Measurements from ENCODE around the gene EXOC3L1. TPM values are rescaled to one million over a fixed set of nuclear protein-coding genes. Genes with fewer than 3 reads are reported as not detected.

The EXOC3L1 gene
- polyA plus RNA-seq, 4 donors, result 1.6 to 7.9 (median 6.0) TPM

DNA sequence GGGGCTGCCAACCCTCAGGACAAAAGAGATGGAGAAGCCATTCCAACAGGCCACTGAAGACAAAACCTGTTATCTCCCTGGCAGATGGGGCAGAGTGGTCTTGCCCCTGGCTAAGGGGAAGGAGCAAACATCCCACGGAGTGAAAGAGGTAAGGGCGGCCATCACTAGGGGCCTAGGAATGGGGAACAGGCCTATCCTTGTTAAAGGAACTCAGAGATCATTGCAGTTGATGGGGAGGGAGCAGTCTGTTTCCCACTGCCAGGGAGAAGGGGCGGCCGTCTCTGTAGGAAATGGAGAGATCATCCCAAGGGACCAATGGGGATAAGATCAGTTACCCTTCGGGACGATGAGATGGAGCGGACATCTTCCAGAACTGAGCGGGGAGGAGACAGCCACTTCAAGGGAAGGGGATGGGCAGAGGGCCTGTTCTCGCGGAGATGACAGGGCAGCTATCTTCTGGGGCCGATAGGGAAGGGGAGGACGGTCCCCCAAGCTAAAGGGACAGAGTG lies 36.4 kb upstream of the EXOC3L1 start:
- WGBS, 3 donors, result 11 to 32% (median 29%) methylated on average over 11 to 12 of the region's 12 CpGs
- DNase-seq, result no peak
- no peak for FAIRE-seq

DNA sequence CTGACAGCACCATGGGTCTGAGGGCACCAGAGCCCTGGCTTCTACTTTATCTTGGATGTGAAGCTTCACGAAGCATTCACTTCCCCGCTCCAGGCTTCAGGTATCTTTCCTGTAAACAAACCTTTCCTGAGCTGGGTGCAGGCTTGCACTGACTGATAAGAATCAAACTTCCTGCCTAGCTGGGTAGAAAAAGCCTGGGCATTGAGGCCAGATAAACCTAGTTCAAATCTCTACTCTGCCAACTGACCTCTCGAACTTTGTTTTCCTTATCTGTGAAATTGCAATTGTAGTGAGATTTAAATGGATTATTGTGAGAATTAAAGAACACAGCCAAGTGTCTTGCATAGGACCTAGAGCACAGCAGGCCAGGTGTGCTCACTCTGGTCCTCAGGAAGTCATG lies 34.1 kb upstream of the EXOC3L1 start:
- peaks cover 0 to 13% (median 6%) of the 10 kb centered on the region in 3 donors for H3K4me1 ChIP-seq (ENCODE audit: control insufficient read depth in 3 of 3, insufficient read depth in 2 of 3, low read depth in 1 of 3, low read length in 2 of 3)
- DNase-seq, result peak in 1 of 2 donors; percentile 68
- WGBS, 3 donors, result 9 to 32% (median 30%) methylated on average over 3 of the region's 3 CpGs
- peak overlapping the region in 1 of 3 donors; percentile 0 for H3K27ac ChIP-seq (ENCODE audit: low read depth in 1 of 3, low read length in 2 of 3)
- no peaks in the 10 kb centered on the region for H3K27me3 ChIP-seq (ENCODE audit: control insufficient read depth in 3 of 3, insufficient read depth in 3 of 3, low read length in 3 of 3)
- no peak overlapping the region for H3K4me3 ChIP-seq (ENCODE audit: low read depth in 1 of 3, low read length in 3 of 3)
- H3K36me3 ChIP-seq (ENCODE audit: control insufficient read depth in 3 of 3, insufficient read depth in 2 of 3, low read depth in 1 of 3, low read length in 3 of 3), result peaks cover 2 to 10% (median 6%) of the 10 kb centered on the region in 3 donors
- no peaks in the 10 kb centered on the region for H3K9me3 ChIP-seq (ENCODE audit: control insufficient read depth in 2 of 2, insufficient read depth in 1 of 2, low read depth in 1 of 2, low read length in 1 of 2)
- no peak for FAIRE-seq

More for the DNA sequence above, 36.4 kb upstream of the EXOC3L1 start:
- no peaks in the 10 kb centered on the region for H3K9me3 ChIP-seq (ENCODE audit: control insufficient read depth in 2 of 2, insufficient read depth in 1 of 2, low read depth in 1 of 2, low read length in 1 of 2)
- no peaks in the 10 kb centered on the region for H3K27me3 ChIP-seq (ENCODE audit: control insufficient read depth in 3 of 3, insufficient read depth in 3 of 3, low read length in 3 of 3)
- H3K4me3 ChIP-seq (ENCODE audit: low read depth in 1 of 3, low read length in 3 of 3), result peak overlapping the region; percentile 42 to 95 (median 80)
- H3K4me1 ChIP-seq (ENCODE audit: control insufficient read depth in 3 of 3, insufficient read depth in 2 of 3, low read depth in 1 of 3, low read length in 2 of 3), result peaks cover 0 to 13% (median 6%) of the 10 kb centered on the region in 3 donors
- H3K36me3 ChIP-seq (ENCODE audit: control insufficient read depth in 3 of 3, insufficient read depth in 2 of 3, low read depth in 1 of 3, low read length in 3 of 3), result peaks cover 3 to 34% (median 18%) of the 10 kb centered on the region in 3 donors
- H3K27ac ChIP-seq (ENCODE audit: low read depth in 1 of 3, low read length in 2 of 3), result peak overlapping the region in 2 of 3 donors; percentile 1 to 89

DNA sequence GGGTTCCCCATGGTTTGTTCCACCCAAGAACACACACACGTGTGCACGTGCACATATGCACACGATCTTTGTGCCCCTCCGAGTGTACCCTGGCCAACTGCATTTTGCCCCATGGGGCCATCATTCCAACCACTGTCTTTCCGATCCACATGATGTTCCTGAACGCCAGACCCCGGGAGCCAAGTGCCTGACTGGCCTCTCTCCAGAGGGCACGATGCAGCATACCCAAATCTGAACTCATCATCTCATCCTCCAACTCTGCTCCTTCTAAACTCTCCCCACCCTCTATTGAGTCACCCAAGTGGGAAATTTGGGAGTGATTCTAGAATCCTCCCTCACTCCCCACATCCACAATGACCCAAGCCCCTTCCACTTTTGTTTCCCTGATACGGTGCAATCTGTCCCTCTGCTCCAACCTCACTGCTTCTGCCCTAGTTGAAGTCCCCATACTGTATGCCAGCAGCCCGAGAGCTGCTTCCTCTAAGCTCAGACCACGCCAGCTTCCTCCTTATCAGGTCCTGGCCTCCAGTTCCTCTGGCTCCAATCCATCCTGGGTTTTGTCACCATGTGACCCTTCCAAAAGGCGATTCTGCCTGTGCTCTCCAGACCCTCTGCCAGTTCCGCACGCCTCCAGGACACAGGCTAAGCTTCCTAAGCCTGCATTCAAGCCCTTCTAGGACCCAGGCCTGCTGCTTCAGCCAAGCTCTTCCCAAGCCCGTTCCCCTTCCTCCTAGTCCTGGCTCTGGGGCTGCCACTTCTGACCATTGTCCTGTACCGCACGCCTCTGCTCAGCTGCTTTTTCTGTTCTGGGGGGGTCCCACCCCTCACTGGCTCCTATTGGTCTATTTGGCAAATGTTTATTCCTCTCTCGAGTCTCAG lies 26.9 kb upstream of the EXOC3L1 start:
- DNase-seq (no peak), FAIRE-seq (no peak)
- Histone ChIP-seq H3K9me3 (ENCODE audit: control insufficient read depth in 2 of 2, insufficient read depth in 1 of 2, low read depth in 1 of 2, low read length in 1 of 2) (no peaks in the 10 kb centered on the region), H3K36me3 (ENCODE audit: control insufficient read depth in 3 of 3, insufficient read depth in 2 of 3, low read depth in 1 of 3, low read length in 3 of 3) (peaks cover 0 to 15% (median 0%) of the 10 kb centered on the region in 3 donors), H3K27ac (ENCODE audit: low read depth in 1 of 3, low read length in 2 of 3) (no peak overlapping the region), H3K4me3 (ENCODE audit: low read depth in 1 of 3, low read length in 3 of 3) (no peak overlapping the region), H3K4me1 (ENCODE audit: control insufficient read depth in 3 of 3, insufficient read depth in 2 of 3, low read depth in 1 of 3, low read length in 2 of 3) (peaks cover 0 to 5% (median 0%) of the 10 kb centered on the region in 3 donors), H3K27me3 (ENCODE audit: control insufficient read depth in 3 of 3, insufficient read depth in 3 of 3, low read length in 3 of 3) (no peaks in the 10 kb centered on the region)
- 70 to 80% (median 80%) methylated on average over 18 of the region's 18 CpGs for WGBS, 3 donors

DNA sequence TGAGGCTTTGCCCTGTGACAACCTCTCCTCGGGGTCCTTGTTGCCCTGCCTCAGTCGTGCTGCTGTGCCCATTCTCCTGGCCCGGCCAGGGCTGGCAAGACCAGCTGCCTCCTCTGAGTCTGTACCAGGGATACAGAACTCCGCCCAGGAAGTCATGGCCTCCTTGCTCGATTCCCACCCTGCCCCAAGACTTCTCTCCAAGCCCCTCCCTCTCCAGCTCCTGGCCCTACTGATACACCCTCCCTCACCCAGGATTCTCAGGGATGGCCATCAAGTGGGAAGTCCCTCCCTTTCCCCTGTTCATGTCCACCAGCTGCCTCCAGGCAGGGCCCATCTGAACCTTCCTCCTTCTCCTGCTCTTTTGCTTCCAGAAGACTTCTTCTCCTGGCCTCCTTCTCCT lies 25.8 kb upstream of the EXOC3L1 start:
- Histone ChIP-seq H3K36me3 (ENCODE audit: control insufficient read depth in 3 of 3, insufficient read depth in 2 of 3, low read depth in 1 of 3, low read length in 3 of 3) (peaks cover 0 to 19% (median 0%) of the 10 kb centered on the region in 3 donors), H3K4me1 (ENCODE audit: control insufficient read depth in 3 of 3, insufficient read depth in 2 of 3, low read depth in 1 of 3, low read length in 2 of 3) (peaks cover 0 to 5% (median 0%) of the 10 kb centered on the region in 3 donors), H3K27me3 (ENCODE audit: control insufficient read depth in 3 of 3, insufficient read depth in 3 of 3, low read length in 3 of 3) (no peaks in the 10 kb centered on the region), H3K27ac (ENCODE audit: low read depth in 1 of 3, low read length in 2 of 3) (no peak overlapping the region), H3K4me3 (ENCODE audit: low read depth in 1 of 3, low read length in 3 of 3) (no peak overlapping the region), H3K9me3 (ENCODE audit: control insufficient read depth in 2 of 2, insufficient read depth in 1 of 2, low read depth in 1 of 2, low read length in 1 of 2) (no peaks in the 10 kb centered on the region)
- FAIRE-seq (no peak), DNase-seq (no peak)
- whole genome bisulfite sequencing, 3 donors, result 70 to 77% (median 74%) methylated on average over 5 of the region's 5 CpGs

DNA sequence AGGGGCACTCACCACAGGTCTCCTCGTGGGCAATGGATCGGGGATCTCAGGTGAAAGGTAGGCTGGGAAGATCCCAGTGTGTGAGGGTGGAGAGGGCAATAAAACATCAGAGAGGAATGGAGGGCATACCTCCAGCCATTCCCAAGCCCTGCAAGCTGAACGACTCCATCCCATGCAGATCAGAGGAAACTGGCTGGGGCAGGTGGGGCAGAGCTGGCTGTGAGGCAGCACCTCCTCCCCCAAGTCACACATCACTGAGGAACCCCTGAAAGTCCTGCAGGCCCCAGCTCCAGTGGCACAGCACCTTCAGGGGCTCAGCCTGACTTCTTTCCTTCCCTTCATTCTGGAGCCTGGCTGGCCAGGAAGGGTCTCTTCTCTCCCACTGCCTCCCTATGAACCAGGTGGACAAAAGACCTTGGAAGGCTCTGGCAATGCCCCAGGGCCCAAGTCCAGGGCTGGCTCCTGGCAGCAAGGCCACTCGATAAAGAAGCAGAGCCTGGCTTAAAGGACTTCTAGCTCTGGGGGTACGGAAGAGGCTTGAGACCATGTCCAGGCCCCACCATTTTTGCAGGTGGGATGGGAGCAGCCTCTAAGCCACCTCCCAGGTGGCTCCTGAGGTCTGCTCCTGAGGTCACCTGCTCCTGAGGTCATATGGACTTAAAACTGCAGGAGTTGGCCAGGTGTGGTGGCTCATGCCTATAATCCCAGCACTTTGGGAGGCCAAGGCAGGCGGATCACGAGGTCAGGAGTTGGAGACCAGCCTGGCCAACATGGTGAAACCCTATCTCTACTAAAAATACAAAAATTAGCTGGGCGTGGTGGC lies 23.5 kb upstream of the EXOC3L1 start:
- H3K4me3 ChIP-seq (ENCODE audit: low read depth in 1 of 3, low read length in 3 of 3), result no peak overlapping the region
- no peaks in the 10 kb centered on the region for H3K9me3 ChIP-seq (ENCODE audit: control insufficient read depth in 2 of 2, insufficient read depth in 1 of 2, low read depth in 1 of 2, low read length in 1 of 2)
- WGBS, 3 donors, result 54 to 73% (median 56%) methylated on average over 8 of the region's 8 CpGs
- DNase-seq (no peak), FAIRE-seq (no peak)
- H3K27ac ChIP-seq (ENCODE audit: low read depth in 1 of 3, low read length in 2 of 3), result no peak overlapping the region
- H3K4me1 ChIP-seq (ENCODE audit: control insufficient read depth in 3 of 3, insufficient read depth in 2 of 3, low read depth in 1 of 3, low read length in 2 of 3), result peaks cover 0 to 5% (median 0%) of the 10 kb centered on the region in 3 donors
- peaks cover 0 to 32% (median 0%) of the 10 kb centered on the region in 3 donors for H3K36me3 ChIP-seq (ENCODE audit: control insufficient read depth in 3 of 3, insufficient read depth in 2 of 3, low read depth in 1 of 3, low read length in 3 of 3)
- no peaks in the 10 kb centered on the region for H3K27me3 ChIP-seq (ENCODE audit: control insufficient read depth in 3 of 3, insufficient read depth in 3 of 3, low read length in 3 of 3)

DNA sequence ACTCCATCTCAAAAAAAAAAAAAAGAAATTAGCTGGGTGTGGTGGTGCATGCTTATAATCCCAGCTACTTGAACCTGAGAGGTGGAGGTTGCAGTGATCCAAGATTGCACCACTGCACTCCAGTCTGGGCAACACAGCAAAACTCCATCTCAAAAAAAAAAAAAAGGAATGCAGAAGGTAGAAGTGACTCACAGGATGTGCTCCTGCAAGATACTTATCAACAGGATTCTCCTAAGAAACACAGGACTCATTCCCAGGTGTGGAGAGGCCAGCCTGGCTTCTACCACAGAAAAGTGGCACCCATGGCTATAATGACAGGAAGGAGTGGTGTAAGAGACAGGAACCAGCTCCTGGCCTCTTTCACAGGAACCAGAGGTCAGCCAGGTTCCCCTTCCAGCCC lies 22.8 kb upstream of the EXOC3L1 start:
- H3K9me3 ChIP-seq (ENCODE audit: control insufficient read depth in 2 of 2, insufficient read depth in 1 of 2, low read depth in 1 of 2, low read length in 1 of 2), result no peaks in the 10 kb centered on the region
- peaks cover 0 to 5% (median 0%) of the 10 kb centered on the region in 3 donors for H3K4me1 ChIP-seq (ENCODE audit: control insufficient read depth in 3 of 3, insufficient read depth in 2 of 3, low read depth in 1 of 3, low read length in 2 of 3)
- H3K36me3 ChIP-seq (ENCODE audit: control insufficient read depth in 3 of 3, insufficient read depth in 2 of 3, low read depth in 1 of 3, low read length in 3 of 3), result peaks cover 0 to 33% (median 0%) of the 10 kb centered on the region in 3 donors
- no peak overlapping the region for H3K27ac ChIP-seq (ENCODE audit: low read depth in 1 of 3, low read length in 2 of 3)
- DNase-seq (no peak), FAIRE-seq (no peak)
- no peak overlapping the region for H3K4me3 ChIP-seq (ENCODE audit: low read depth in 1 of 3, low read length in 3 of 3)
- no peaks in the 10 kb centered on the region for H3K27me3 ChIP-seq (ENCODE audit: control insufficient read depth in 3 of 3, insufficient read depth in 3 of 3, low read length in 3 of 3)

DNA sequence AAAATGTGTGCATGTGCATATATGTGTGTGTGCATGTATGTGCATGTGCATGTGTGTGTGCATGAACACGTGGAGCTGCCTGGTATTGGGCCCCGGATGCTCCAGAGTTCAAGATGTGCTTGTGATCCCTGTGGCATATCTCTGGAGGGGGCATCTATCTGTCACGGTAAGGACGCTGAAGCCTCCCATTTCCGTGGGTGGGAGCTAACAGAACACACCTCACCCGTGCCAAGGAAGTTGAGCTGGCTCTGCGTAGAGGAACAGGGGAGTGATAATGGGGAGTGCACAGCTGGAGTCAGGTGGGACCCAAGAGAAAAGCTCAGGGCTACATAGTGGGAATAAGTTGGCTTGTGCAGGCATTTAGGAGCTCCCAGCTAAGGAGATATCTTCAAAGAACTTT lies 21.7 kb upstream of the EXOC3L1 start:
- DNase-seq (no peak), FAIRE-seq (no peak)
- H3K27ac ChIP-seq (ENCODE audit: low read depth in 1 of 3, low read length in 2 of 3), result no peak overlapping the region
- WGBS, 3 donors, result 85 to 91% (median 87%) methylated on average over 7 of the region's 7 CpGs
- H3K9me3 ChIP-seq (ENCODE audit: control insufficient read depth in 2 of 2, insufficient read depth in 1 of 2, low read depth in 1 of 2, low read length in 1 of 2), result no peaks in the 10 kb centered on the region
- H3K4me3 ChIP-seq (ENCODE audit: low read depth in 1 of 3, low read length in 3 of 3), result no peak overlapping the region
- H3K27me3 ChIP-seq (ENCODE audit: control insufficient read depth in 3 of 3, insufficient read depth in 3 of 3, low read length in 3 of 3), result no peaks in the 10 kb centered on the region
- peaks cover 0 to 5% (median 0%) of the 10 kb centered on the region in 3 donors for H3K4me1 ChIP-seq (ENCODE audit: control insufficient read depth in 3 of 3, insufficient read depth in 2 of 3, low read depth in 1 of 3, low read length in 2 of 3)
- peaks cover 0 to 39% (median 0%) of the 10 kb centered on the region in 3 donors for H3K36me3 ChIP-seq (ENCODE audit: control insufficient read depth in 3 of 3, insufficient read depth in 2 of 3, low read depth in 1 of 3, low read length in 3 of 3)
